SU-DHL-6 (cell line): Measurements from ENCODE around the gene ECD.

Source experiments
- H2AFZ ChIP-seq: fragments of 200-600 bp; sonication (generic); 2 replicates; pipeline ENCODE4 v1.6.1; 2014; ENCODE audit warnings: low read depth, mild to moderate bottlenecking, moderate library complexity, mixed read lengths, antibody characterized with exemption, low read length; ENCODE audit not compliant: severe bottlenecking
- H3F3A ChIP-seq: fragments of 200-600 bp; shearing (Covaris generic); 2 replicates; pipeline ENCODE4 v1.6.0; 2016; ENCODE audit warnings: antibody characterized with exemption, mild to moderate bottlenecking; ENCODE audit not compliant: insufficient read depth
- H3K27ac ChIP-seq: fragments of 200-600 bp; sonication (generic); 2 replicates; pipeline ENCODE4 v1.5.1; 2016; ENCODE audit warnings: low read depth, mild to moderate bottlenecking, low read length, moderate library complexity, mixed read lengths
- H3K27me3 ChIP-seq: fragments of 200-600 bp; sonication (generic), shearing (Covaris generic); 2 replicates; pipeline ENCODE4 v1.6.0; 2014; ENCODE audit warnings: mild to moderate bottlenecking, low read length
- H3K36me3 ChIP-seq: fragments of 200-600 bp; sonication (generic); 2 replicates; pipeline ENCODE4 v1.6.1; 2014; ENCODE audit warnings: mild to moderate bottlenecking, low read length, mixed read lengths
- H3K4me2 ChIP-seq: fragments of 300-600, 200-600 bp; shearing (Covaris generic), sonication (generic); 2 replicates; pipeline ENCODE4 v1.6.0; 2014; ENCODE audit warnings: low read length, low read depth, mild to moderate bottlenecking; ENCODE audit not compliant: poor library complexity, severe bottlenecking
- H3K4me3 ChIP-seq: fragments of 200-600 bp; sonication (generic); 2 replicates; pipeline ENCODE4 v1.5.1; 2014; ENCODE audit warnings: antibody characterized with exemption, low read length, mild to moderate bottlenecking, mixed read lengths; ENCODE audit not compliant: insufficient read depth, poor library complexity, severe bottlenecking
- H3K79me2 ChIP-seq: fragments of 200-600 bp; sonication (generic); 2 replicates; pipeline ENCODE4 v1.6.1; 2014; ENCODE audit warnings: mild to moderate bottlenecking, low read length, moderate library complexity; ENCODE audit not compliant: insufficient read depth
- H3K9ac ChIP-seq: fragments of 200-600 bp; sonication (generic); 2 replicates; pipeline ENCODE4 v1.7.0; 2014; ENCODE audit warnings: mild to moderate bottlenecking, low read length
- H3K9me2 ChIP-seq: fragments of 200-600 bp; sonication (generic); replicated peaks from 2 replicates; pipeline ENCODE4 v1.6.1; 2014; ENCODE audit warnings: low read length; ENCODE audit not compliant: insufficient read depth
- H3K9me3 ChIP-seq: fragments of 200-600 bp; sonication (generic); 2 replicates; pipeline ENCODE4 v1.6.1; 2014; ENCODE audit warnings: low read length, mixed read lengths; ENCODE audit not compliant: insufficient read depth
- H4K20me1 ChIP-seq: fragments of 200-600 bp; sonication (generic); 2 replicates; pipeline ENCODE4 v1.6.1; 2014; ENCODE audit warnings: low read depth, mild to moderate bottlenecking, antibody characterized with exemption, low read length, moderate library complexity, mixed read lengths
- CTCF ChIP-seq: fragments of 200-600 bp; sonication (generic); IDR thresholded peaks from one replicate; pipeline ENCODE4 v1.5.1; 2017; ENCODE audit warnings: antibody characterized with exemption, mild to moderate bottlenecking, low read length, moderate library complexity; ENCODE audit not compliant: insufficient read depth, poor library complexity, severe bottlenecking
- EZH2phosphoT487 ChIP-seq: fragments of 200-600 bp; sonication (generic), shearing (Covaris generic); conservative IDR thresholded peaks from 2 replicates; pipeline ENCODE4 v1.6.1; 2018; ENCODE audit warnings: mild to moderate bottlenecking, antibody characterized with exemption, low read length, moderate library complexity, mixed read lengths

Gene ECD

GRCh38 chr10:73167783-73168464 is at the start of gene ECD, which contains the start of gene FAM149B1:
Gene ECD (minus strand): TSS chr10:73168008. CDS start chr10:73163937, 4,071 bp downstream.
Gene FAM149B1 (plus strand): TSS chr10:73168119. CDS start chr10:73168340, 221 bp downstream.
- H3K9ac ChIP-seq, result peak within 1 kb of the TSS; percentile 89
- peak within 1 kb of the TSS; percentile 95 for H2AFZ ChIP-seq
- TF ChIP-seq CTCF (no peak), EZH2phosphoT487 (no peak)
- no peaks in the 10 kb centered on the region for H3K9me2 ChIP-seq
- peak within 1 kb of the TSS; percentile 88 for H3K4me2 ChIP-seq
- no peaks in the 10 kb centered on the region for H4K20me1 ChIP-seq
- H3K4me3 ChIP-seq, result peak within 1 kb of the TSS; percentile 95
- no peaks in the 10 kb centered on the region for H3K27me3 ChIP-seq
- no peaks in the 10 kb centered on the region for H3F3A ChIP-seq
- peak within 1 kb of the TSS; percentile 48 for H3K27ac ChIP-seq
- peaks cover 52% of the 10 kb centered on the region for H3K79me2 ChIP-seq
- no peaks in the 10 kb centered on the region for H3K9me3 ChIP-seq
- H3K36me3 ChIP-seq, result 0 out of 2 replicates have a peak, but pooled peaks cover 4% of the 10 kb centered on the region

- no peak overlapping the region for H3K27ac ChIP-seq
- no peaks in the 10 kb centered on the region for H3K79me2 ChIP-seq
- H4K20me1 ChIP-seq, result no peaks in the 10 kb centered on the region
- no peak for TF ChIP-seq CTCF
- no peak for TF ChIP-seq EZH2phosphoT487
- H3K9ac ChIP-seq, result no peak overlapping the region
- no peaks in the 10 kb centered on the region for H3K9me3 ChIP-seq
- no peaks in the 10 kb centered on the region for H3F3A ChIP-seq
- H3K36me3 ChIP-seq, result peaks cover 5% of the 10 kb centered on the region; the same call in 1 of the 2 replicates
- no peaks in the 10 kb centered on the region for H3K9me2 ChIP-seq
- no peak overlapping the region for H3K4me3 ChIP-seq
- H2AFZ ChIP-seq, result no peak overlapping the region
- no peaks in the 10 kb centered on the region for H3K27me3 ChIP-seq
- H3K4me2 ChIP-seq, result no peak overlapping the region
Observed at GRCh38 chr10:73215749-73216148, 47.9 kb upstream of the ECD start.

- Histone ChIP-seq H2AFZ (no peak overlapping the region), H3K4me2 (no peak overlapping the region)
Observed at GRCh38 chr10:73211106-73211811, 43.5 kb upstream of the ECD start.

More at GRCh38 chr10:73211106-73211811, 43.5 kb upstream of the ECD start:
- H3K9me2 ChIP-seq, result no peaks in the 10 kb centered on the region
- no peaks in the 10 kb centered on the region for H3K79me2 ChIP-seq
- H3K9me3 ChIP-seq, result no peaks in the 10 kb centered on the region
- no peak overlapping the region for H3K4me3 ChIP-seq
- no peak overlapping the region for H3K9ac ChIP-seq
- no peaks in the 10 kb centered on the region for H3K27me3 ChIP-seq
- H3K27ac ChIP-seq, result no peak overlapping the region
- H4K20me1 ChIP-seq, result no peaks in the 10 kb centered on the region
- TF ChIP-seq CTCF (no peak), EZH2phosphoT487 (no peak)
- H3F3A ChIP-seq, result no peaks in the 10 kb centered on the region
- H3K36me3 ChIP-seq, result no peaks in the 10 kb centered on the region
